HepG2 (cell line): ENCODE results near the gene ADGRD1. TPM values are rescaled to one million over a fixed set of nuclear protein-coding genes. Genes with fewer than 3 reads are reported as not detected.
A peak's percentile ranks its signal among the peaks of the same experiment; 100 is the strongest.

Experiments
- ATAC-seq: fragments of 200-7000 bp; cut with Tn5 transposase; 3 replicates; pipeline ENCODE4 v1.9.1; 2020; ENCODE audit warnings: mild to moderate bottlenecking, moderate library complexity
- BruUV-seq: library from RNA; stranded (reverse); fragments of 400-500 nt; replicated peaks from 2 replicates; lab custom pipeline; 2021; lab: Mats Ljungman, UMichigan
- CTCF ChIA-PET: fragments of 300-600 bp; formaldehyde crosslinking; extraction: SDS; loops from one replicate; lab custom pipeline; 2021; ENCODE audit warnings: low total read pairs, inconsistent platforms, low intra/inter-chr PET ratio; lab: Yijun Ruan, JAX
- POLR2A ChIA-PET: fragments of 350-600 bp; sonication (Branson Sonifier 250); formaldehyde crosslinking; loops from one replicate; lab custom pipeline; 2020; ENCODE audit warnings: antibody characterized with exemption, inconsistent platforms; lab: Yijun Ruan, JAX
- DNase-seq: peaks from one replicate; pipeline ENCODE4 v3.0.0-alpha.2; 2015; ENCODE audit warnings: low spot score
- FAIRE-seq: peaks from 3 replicates; lab custom pipeline; 2011; peaks lifted over from hg19 to GRCh38; lab: Jason Lieb, UNC
- H2AFZ ChIP-seq: one replicate; pipeline ENCODE4 v1.6.1; 2011; ENCODE audit warnings: low read length, inconsistent platforms
- H3K27ac ChIP-seq: fragments of 300-600 bp; 3 replicates; pipeline ENCODE4 v1.8.0; 2011; ENCODE audit warnings: mixed run types, mild to moderate bottlenecking, mixed read lengths, low read length, inconsistent platforms; ENCODE audit not compliant: insufficient read depth; ENCODE audit errors: extremely low read length
- H3K27me3 ChIP-seq, 2 experiments: fragments of 200-600 bp in 1 of 2; 2 replicates in 1 of 2; 3 replicates in 1 of 2; pipeline versions ENCODE4 v1.6.0 to v1.8.0; 2011; ENCODE audit warnings: low read length in 2 of 2, mild to moderate bottlenecking in 2 of 2, moderate library complexity in 2 of 2, inconsistent platforms in 1 of 2; ENCODE audit not compliant: insufficient read depth in 2 of 2, control insufficient read depth in 1 of 2
- H3K36me3 ChIP-seq, 2 experiments: fragments of 200-600 bp in 1 of 2; replicated peaks in 1 of 2; 2 replicates in 1 of 2; 3 replicates in 1 of 2; pipeline versions ENCODE4 v1.5.1 to v1.8.0; 2011; ENCODE audit warnings: low read length in 2 of 2, inconsistent platforms in 1 of 2; ENCODE audit not compliant: insufficient read depth in 2 of 2, control insufficient read depth in 1 of 2
- H3K4me1 ChIP-seq: 2 replicates; pipeline ENCODE4 v1.5.1; 2012; ENCODE audit warnings: low read length, inconsistent platforms; ENCODE audit not compliant: insufficient read depth
- H3K4me2 ChIP-seq: 2 replicates; pipeline ENCODE4 v1.6.0; 2011; ENCODE audit warnings: low read depth, low read length, inconsistent platforms
- H3K4me3 ChIP-seq, 3 experiments: fragments of 200-600 bp in 1 of 3; sonication (generic), shearing (Covaris generic) in 1 of 3; replicated peaks in 1 of 3; 2 replicates each; pipeline ENCODE4 v1.5.1; 2011 to 2016; ENCODE audit warnings: low read length in 3 of 3, inconsistent platforms in 2 of 3, low read depth in 2 of 3, mild to moderate bottlenecking in 2 of 3, control low read depth in 1 of 3, mixed read lengths in 1 of 3; ENCODE audit not compliant: insufficient read depth in 1 of 3
- H3K79me2 ChIP-seq: one replicate; pipeline ENCODE4 v1.6.1; 2011; ENCODE audit warnings: low read length, inconsistent platforms; ENCODE audit not compliant: insufficient read depth
- H3K9ac ChIP-seq: 2 replicates; pipeline ENCODE4 v1.6.0; 2011; ENCODE audit warnings: mild to moderate bottlenecking, low read depth, low read length, inconsistent platforms; ENCODE audit not compliant: insufficient read depth
- H3K9me3 ChIP-seq: 2 replicates; pipeline ENCODE4 v1.5.1; 2012; ENCODE audit warnings: mild to moderate bottlenecking, low read length
- H4K20me1 ChIP-seq: 2 replicates; pipeline ENCODE4 v1.6.0; 2011; ENCODE audit warnings: inconsistent platforms, mild to moderate bottlenecking, low read length, moderate library complexity; ENCODE audit not compliant: insufficient read depth
- FOXP4 ChIP-seq: sonication (generic); formaldehyde crosslinking; IDR thresholded peaks from 2 replicates; pipeline ENCODE4 v1.4.0; 2020; ENCODE audit warnings: missing genetic modification reagents
- HDAC2 ChIP-seq: sonication (generic); formaldehyde crosslinking; IDR thresholded peaks from 2 replicates; pipeline ENCODE4 v1.4.0; 2020; ENCODE audit warnings: missing genetic modification reagents
- HNRNPK ChIP-seq: fragments of 200-400 bp; formaldehyde crosslinking; IDR thresholded peaks from 2 replicates; pipeline ENCODE4 v1.6.1; 2018; ENCODE audit warnings: low read length, low read depth, moderate library complexity, mild to moderate bottlenecking; ENCODE audit not compliant: poor library complexity, severe bottlenecking
- MED13 ChIP-seq: sonication (generic); formaldehyde crosslinking; IDR thresholded peaks from 2 replicates; pipeline ENCODE4 v1.5.0; 2020; ENCODE audit warnings: missing genetic modification reagents
- PAXIP1 ChIP-seq: sonication (generic); formaldehyde crosslinking; conservative IDR thresholded peaks from 2 replicates; pipeline ENCODE4 v1.4.0; 2020; ENCODE audit warnings: mild to moderate bottlenecking, missing genetic modification reagents, moderate library complexity
- PBX3 ChIP-seq: sonication (generic); formaldehyde crosslinking; IDR thresholded peaks from 2 replicates; pipeline ENCODE4 v1.8.1; 2023; ENCODE audit warnings: missing genetic modification reagents, inconsistent platforms, borderline replicate concordance
- SALL1 ChIP-seq: sonication (generic); formaldehyde crosslinking; IDR thresholded peaks from 2 replicates; pipeline ENCODE4 v1.8.0; 2022; ENCODE audit warnings: mild to moderate bottlenecking, missing genetic modification reagents
- SAP130 ChIP-seq: IDR thresholded peaks from 2 replicates; pipeline ENCODE4 v1.6.1; 2016; ENCODE audit warnings: low read depth
- STAT5B ChIP-seq: sonication (generic); formaldehyde crosslinking; IDR thresholded peaks from 2 replicates; pipeline ENCODE4 v1.4.0; 2020; ENCODE audit warnings: missing genetic modification reagents
- TBX2 ChIP-seq: sonication (generic); formaldehyde crosslinking; IDR thresholded peaks from 2 replicates; pipeline ENCODE4 v1.5.0; 2020; ENCODE audit warnings: missing genetic modification reagents, mild to moderate bottlenecking, borderline replicate concordance
- ZNF496 ChIP-seq: sonication (generic); formaldehyde crosslinking; IDR thresholded peaks from 2 replicates; pipeline ENCODE4 v1.8.1; 2023; ENCODE audit warnings: mild to moderate bottlenecking, moderate library complexity, missing genetic modification reagents; ENCODE audit not compliant: insufficient replicate concordance
- ZNF510 ChIP-seq: sonication (generic); formaldehyde crosslinking; IDR thresholded peaks from 2 replicates; pipeline ENCODE4 v1.4.0; 2020; ENCODE audit warnings: low read depth, mild to moderate bottlenecking, missing genetic modification reagents
- ZNF879 ChIP-seq: sonication (generic); formaldehyde crosslinking; IDR thresholded peaks from 2 replicates; pipeline ENCODE4 v1.8.1; 2023; ENCODE audit warnings: missing genetic modification reagents
- WGBS: methylation state at CpG from one replicate; pipeline ENCODE4 v1.1.6; 2017; ENCODE audit warnings: low lambda C conversion rate; 5-methylcytosine and 5-hydroxymethylcytosine counted together
- in situ Hi-C: cut with HindIII; loops from 2 replicates; pipeline ENCODE4 v1.10.0; 2017; ENCODE audit warnings: low pct_unique_long_range_greater_than_20kb; ENCODE audit not compliant: extremely low pct_ligation_motif_present
- intact Hi-C: fragments of 100-400 bp; cut with micrococcal nuclease; formaldehyde crosslinking; loops from one replicate; pipeline ENCODE4 v1.10.0; 2022; ENCODE audit not compliant: unreplicated experiment
- polyA plus RNA-seq, 8 experiments: library from polyadenylated mRNA; depleted of rRNA in 3 of 8; stranded (reverse) in 7 of 8; unstranded in 1 of 8; fragments of >200 nt; fragmentation: Illumina TruSeq in 4 of 8; extraction: Trizol in 4 of 8; gene quantifications; 2 replicates each; pipeline versions ENCODE4 v1.2.1 to v1.2.3, GENCODE V29; 2011 to 2016; ENCODE audit warnings: low read depth in 4 of 8, missing spikeins in 1 of 8, mixed read lengths in 1 of 8; ENCODE audit not compliant: insufficient read depth in 1 of 8
- total RNA-seq, 5 experiments: library from RNA; depleted of rRNA; stranded (reverse); fragments of >200 nt; fragmentation: Illumina TruSeq; extraction: Trizol; gene quantifications; 2 replicates each; pipeline ENCODE4 v1.2.3, GENCODE V29; 2016; ENCODE audit warnings: low read depth in 1 of 5

The ADGRD1 gene
- total and polyA plus RNA-seq, 2 of the 13 experiments (the other 11 are each of a cell fraction or from before 2014, with no cell fraction given), result 0.46 to 12.4 TPM

GRCh38 chr12:130995386-130995969, 41.8 kb downstream of the ADGRD1 start (continued):
- peak; percentile 37; the same call in 1 of the 2 replicates for TF ChIP-seq PAXIP1 (CRISPR knock-in tag)
- TF ChIP-seq SALL1, result peak; percentile 41; the same call in 1 of the 2 replicates
- 0 out of 2 replicates have a peak, but pooled peaks have one; percentile 14 for TF ChIP-seq FOXP4 (CRISPR knock-in tag)
- TF ChIP-seq HDAC2 (CRISPR knock-in tag), result 0 out of 2 replicates have a peak, but pooled peaks have one; percentile 10
- TF ChIP-seq SAP130 (CRISPR knock-in tag), result peak; percentile 21; the same call in 1 of the 2 replicates
- TF ChIP-seq, all 625 proteins: peak for 19; not testable (repeated sequence) for 606

GRCh38 chr12:130998136-130998535, 44.4 kb downstream of the ADGRD1 start:
- POLR2A ChIA-PET, result no interaction called here
- no TSS peak for BruUV-seq

More at GRCh38 chr12:130998136-130998535, 44.4 kb downstream of the ADGRD1 start:
- Histone ChIP-seq H3K4me2 (no peak overlapping the region), H3K36me3 (no peaks in the 10 kb centered on the region; a peak in 1 of 5 replicates), H3K79me2 (no peaks in the 10 kb centered on the region), H4K20me1 (no peaks in the 10 kb centered on the region), H3K9ac (no peak overlapping the region), H3K4me1 (peaks cover 34% of the 10 kb centered on the region), H2AFZ (no peak overlapping the region), H3K27me3 (no peaks in the 10 kb centered on the region), H3K27ac (no peak overlapping the region), H3K4me3 (no peak overlapping the region), H3K9me3 (no peaks in the 10 kb centered on the region)
- ATAC-seq (no peak), FAIRE-seq (no peak), DNase-seq (no peak)
- intact Hi-C loops, result no loop called here
- in situ Hi-C loops, result no loop called here
- WGBS, result 94% methylated on average over 5 of the region's 5 CpGs
- CTCF ChIA-PET, result no interaction called here
- TF ChIP-seq ZNF510 (CRISPR knock-in tag) (no peak), STAT5B (CRISPR knock-in tag) (no peak), MED13 (CRISPR knock-in tag) (no peak), ZNF879 (no peak), HNRNPK (peak; percentile 58), TBX2 (CRISPR knock-in tag) (no peak), PBX3 (CRISPR knock-in tag) (no peak), ZNF496 (CRISPR knock-in tag) (no peak)
